Gastrocnemius medialis (tissue), 4 donors: ENCODE measurements around the gene MDM2. TPM values are rescaled to one million over a fixed set of nuclear protein-coding genes. Genes with fewer than 3 reads are reported as not detected.

Source experiments
- ATAC-seq, 2 donors: fragments of 150-250 bp; one replicate each; pipeline ENCODE4 v1.9.1; 2016
- DNase-seq, 2 donors: peaks; one replicate each; pipeline ENCODE4 v3.0.0-alpha.2; 2019
- H3K27ac ChIP-seq, 4 donors: fragments of 200-600 bp; sonication (generic); 1 replicate in 1 of 4; 2 replicates in 3 of 4; pipeline ENCODE4 v1.5.1; 2016 to 2018; ENCODE audit warnings: mild to moderate bottlenecking in 2 of 4, moderate library complexity in 1 of 4
- H3K27me3 ChIP-seq, 3 donors: fragments of 200-600 bp; sonication (generic) in 2 of 3; 1 replicate in 1 of 3; 2 replicates in 2 of 3; pipeline versions ENCODE4 v1.5.1 to v1.6.0; 2016 to 2019; ENCODE audit warnings: mild to moderate bottlenecking in 1 of 3, moderate library complexity in 1 of 3
- H3K36me3 ChIP-seq, 2 donors: fragments of 200-600 bp; sonication (generic) in 1 of 2; one replicate each; pipeline ENCODE4 v1.5.1; 2017 to 2018
- H3K4me1 ChIP-seq, 2 donors: fragments of 200-600 bp; sonication (generic) in 1 of 2; one replicate each; pipeline ENCODE4 v1.5.1; 2016 to 2017; ENCODE audit warnings: mild to moderate bottlenecking in 2 of 2
- H3K4me3 ChIP-seq, 4 donors: fragments of 200-600 bp; sonication (generic) in 3 of 4; 1 replicate in 1 of 4; 2 replicates in 3 of 4; pipeline ENCODE4 v1.5.1; 2016 to 2019; ENCODE audit warnings: mild to moderate bottlenecking in 2 of 4
- H3K9me3 ChIP-seq, 3 donors: fragments of 200-600 bp; sonication (generic) in 2 of 3; 1 replicate in 1 of 3; 2 replicates in 2 of 3; pipeline ENCODE4 v1.5.1; 2016 to 2019
- CTCF ChIP-seq, 5 experiments: fragments of 450-650 bp in 3 of 5; fragments of 200-600 bp in 2 of 5; sonication (generic) in 2 of 5; IDR thresholded peaks in 4 of 5; conservative IDR thresholded peaks in 1 of 5; 1 replicate in 4 of 5; 2 replicates in 1 of 5; pipeline ENCODE4 v1.5.1; 2016 to 2019; ENCODE audit warnings: antibody characterized with exemption in 5 of 5, mild to moderate bottlenecking in 3 of 5, moderate library complexity in 3 of 5
- POLR2A ChIP-seq, 2 donors: fragments of 450-650 bp; IDR thresholded peaks; one replicate each; pipeline ENCODE4 v1.6.1; 2017; ENCODE audit warnings: antibody characterized with exemption in 2 of 2, mild to moderate bottlenecking in 2 of 2, moderate library complexity in 2 of 2
- in situ Hi-C, 4 donors: fragments of 200-750 bp; cut with MboI; loops; one replicate each; pipeline versions ENCODE4 v1.15.0 to v1.8.0; 2017; ENCODE audit warnings: low sequenced_read_pairs in 4 of 4
- intact Hi-C: fragments of 100-400 bp; cut with DNase I; formaldehyde crosslinking; loops from one replicate; pipeline ENCODE4 v1.15.1; 2023; ENCODE audit warnings: low total_unique reads
- total RNA-seq, 4 donors: library from RNA; depleted of rRNA; stranded (reverse); fragments of >200 nt; gene quantifications; one replicate each; pipeline versions ENCODE4 v1.1.0 to v1.2.3, GENCODE V29; 2016

Gene MDM2
- total RNA-seq, 4 donors from 2014 or later = 61.6 to 92.2 (median 70.0) TPM

- intact Hi-C loops (no loop called here), in situ Hi-C loops (no loop called here)
- H3K9me3 ChIP-seq = no peaks in the 10 kb centered on the region
- no peak for TF ChIP-seq POLR2A (IDR thresholded peaks at IDR 0.05)
- no peak for TF ChIP-seq CTCF (IDR thresholded peaks at IDR 0.05 in 4 of 5, conservative IDR thresholded peaks at IDR 0.05 in 1 of 5)
- H3K27ac ChIP-seq = no peak overlapping the region
- H3K4me1 ChIP-seq = peaks cover 3 to 4% of the 10 kb centered on the region in 2 donors
- no peaks in the 10 kb centered on the region for H3K27me3 ChIP-seq
- ATAC-seq = no peak
- H3K36me3 ChIP-seq = no peaks in the 10 kb centered on the region
- no peak for DNase-seq
- H3K4me3 ChIP-seq = no peak overlapping the region
These were observed 18.7 kb upstream of the MDM2 start for GRCh38 chr12:68789144-68789878.

GRCh38 chr12:68790081-68790951 lies 17.7 kb upstream of the MDM2 start:
- Histone ChIP-seq H3K4me3 (no peak overlapping the region), H3K27ac (no peak overlapping the region), H3K27me3 (no peaks in the 10 kb centered on the region), H3K36me3 (no peaks in the 10 kb centered on the region), H3K9me3 (no peaks in the 10 kb centered on the region), H3K4me1 (peaks cover 3 to 4% of the 10 kb centered on the region in 2 donors)
- intact Hi-C loops = no loop called here
- in situ Hi-C loops = no loop called here
- ATAC-seq (no peak), DNase-seq (no peak)
- TF ChIP-seq CTCF (IDR thresholded peaks at IDR 0.05 in 4 of 5, conservative IDR thresholded peaks at IDR 0.05 in 1 of 5) (no peak), POLR2A (IDR thresholded peaks at IDR 0.05) (no peak)

GRCh38 chr12:68790952-68791234 lies 17.1 kb upstream of the MDM2 start:
- Histone ChIP-seq H3K4me3 (no peak overlapping the region), H3K27me3 (no peaks in the 10 kb centered on the region), H3K4me1 (peaks cover 3 to 4% of the 10 kb centered on the region in 2 donors), H3K27ac (no peak overlapping the region), H3K36me3 (no peaks in the 10 kb centered on the region), H3K9me3 (no peaks in the 10 kb centered on the region)
- in situ Hi-C loops = no loop called here
- no peak for TF ChIP-seq POLR2A (IDR thresholded peaks at IDR 0.05)
- no peak for TF ChIP-seq CTCF (IDR thresholded peaks at IDR 0.05 in 4 of 5, conservative IDR thresholded peaks at IDR 0.05 in 1 of 5)
- DNase-seq (no peak), ATAC-seq (no peak)
- intact Hi-C loops = no loop called here

- in situ Hi-C loops = no loop called here
- no peak for ATAC-seq
- intact Hi-C loops = no loop called here
These were observed 16.0 kb upstream of the MDM2 start for GRCh38 chr12:68791897-68792481.

More at GRCh38 chr12:68791897-68792481, 16.0 kb upstream of the MDM2 start:
- no peak for DNase-seq
- no peaks in the 10 kb centered on the region for H3K36me3 ChIP-seq
- no peak overlapping the region for H3K27ac ChIP-seq
- H3K9me3 ChIP-seq = no peaks in the 10 kb centered on the region
- TF ChIP-seq CTCF (IDR thresholded peaks at IDR 0.05 in 4 of 5, conservative IDR thresholded peaks at IDR 0.05 in 1 of 5) (no peak), POLR2A (IDR thresholded peaks at IDR 0.05) (no peak)
- peaks cover 0 to 2% of the 10 kb centered on the region in 2 donors for H3K4me1 ChIP-seq
- no peak overlapping the region for H3K4me3 ChIP-seq
- no peaks in the 10 kb centered on the region for H3K27me3 ChIP-seq
